Lower lobe of right lung (tissue), 2 donors: ENCODE data around the gene C14orf180. TPM values are rescaled to one million over a fixed set of nuclear protein-coding genes. Genes with fewer than 3 reads are reported as not detected.

ENCODE experiments used
- ATAC-seq, 2 donors: fragments of 200-7000 bp; cut with Tn5 transposase; one replicate each; pipeline ENCODE4 v1.9.1; 2020 to 2022; ENCODE audit warnings: mild to moderate bottlenecking in 2 of 2, moderate library complexity in 2 of 2
- DNase-seq: peaks from one replicate; pipeline ENCODE4 v3.0.0-alpha.2; 2020
- H3K27ac ChIP-seq: fragments of 200-600 bp; one replicate; pipeline ENCODE4 v1.8.0; 2022
- H3K27me3 ChIP-seq: fragments of 200-600 bp; one replicate; pipeline ENCODE4 v1.8.0; 2022; ENCODE audit warnings: low read depth
- H3K36me3 ChIP-seq: fragments of 200-600 bp; one replicate; pipeline ENCODE4 v1.8.0; 2022; ENCODE audit warnings: mild to moderate bottlenecking
- H3K4me1 ChIP-seq: fragments of 200-600 bp; one replicate; pipeline ENCODE4 v1.8.0; 2022
- H3K4me3 ChIP-seq: fragments of 200-600 bp; one replicate; pipeline ENCODE4 v1.8.0; 2022; ENCODE audit warnings: mild to moderate bottlenecking
- H3K9me3 ChIP-seq: fragments of 200-600 bp; one replicate; pipeline ENCODE4 v1.8.0; 2022
- intact Hi-C: fragments of 100-400 bp; cut with DNase I; formaldehyde crosslinking; loops from one replicate; pipeline ENCODE4 v1.11.0; 2022
- total RNA-seq: library from RNA; stranded (reverse); fragmentation: NEBNext Ultra II Directional; extraction: Animal tissue kit (Norgen Biotek cat#: 25700); gene quantifications from one replicate; pipeline ENCODE4 v1.2.1, GENCODE V29; 2021
- TF ChIP-seq, protein P1 (sequence below): fragments of 200-600 bp; IDR thresholded peaks from one replicate; pipeline ENCODE4 v1.8.0; 2022; ENCODE audit warnings: antibody characterized with exemption, mild to moderate bottlenecking
- donor health status: DM: no; HTN: yes; CAD: no; lungs with severe emphysema.

C14orf180 gene
- total RNA-seq, 1 donor from 2014 or later = 0.18 TPM

DNA sequence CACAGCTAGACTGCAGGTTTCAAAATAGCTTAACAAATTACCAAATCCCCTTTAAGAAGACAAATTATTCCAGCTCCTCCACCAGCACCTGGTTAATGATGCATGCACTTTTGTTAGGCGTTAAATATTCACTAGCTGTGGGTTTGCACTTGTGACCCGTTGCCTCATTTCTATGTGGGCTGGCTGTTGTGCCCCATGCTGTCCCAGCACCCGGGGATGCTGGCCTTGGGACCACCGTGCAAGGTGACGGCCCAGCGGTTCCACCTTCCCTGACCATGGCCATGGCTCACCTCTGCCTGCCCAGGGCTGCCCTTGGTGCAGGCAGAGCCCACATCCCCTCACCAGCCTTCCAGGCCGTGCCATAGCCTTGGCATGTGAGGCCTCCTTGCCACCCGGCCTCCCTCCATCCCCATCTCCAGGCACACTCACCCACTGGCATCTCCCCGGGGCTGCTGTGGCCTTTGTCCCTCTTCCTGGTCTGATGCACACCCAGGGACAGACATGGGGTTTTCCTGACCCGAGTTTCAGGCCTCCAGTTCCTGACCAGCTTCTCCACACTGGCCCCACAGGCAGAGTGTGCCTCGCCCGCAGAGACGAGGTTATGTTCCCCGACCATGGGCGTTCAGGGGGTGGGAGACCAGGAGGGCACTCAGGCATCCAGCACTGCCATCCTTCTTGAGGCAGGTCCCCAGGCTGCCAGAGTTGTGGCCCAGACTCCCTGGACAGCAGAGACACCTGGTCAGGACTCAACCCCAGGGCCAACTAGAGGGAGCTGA, 20.3 kb upstream of the C14orf180 start:
- TF ChIP-seq, protein P1, sequence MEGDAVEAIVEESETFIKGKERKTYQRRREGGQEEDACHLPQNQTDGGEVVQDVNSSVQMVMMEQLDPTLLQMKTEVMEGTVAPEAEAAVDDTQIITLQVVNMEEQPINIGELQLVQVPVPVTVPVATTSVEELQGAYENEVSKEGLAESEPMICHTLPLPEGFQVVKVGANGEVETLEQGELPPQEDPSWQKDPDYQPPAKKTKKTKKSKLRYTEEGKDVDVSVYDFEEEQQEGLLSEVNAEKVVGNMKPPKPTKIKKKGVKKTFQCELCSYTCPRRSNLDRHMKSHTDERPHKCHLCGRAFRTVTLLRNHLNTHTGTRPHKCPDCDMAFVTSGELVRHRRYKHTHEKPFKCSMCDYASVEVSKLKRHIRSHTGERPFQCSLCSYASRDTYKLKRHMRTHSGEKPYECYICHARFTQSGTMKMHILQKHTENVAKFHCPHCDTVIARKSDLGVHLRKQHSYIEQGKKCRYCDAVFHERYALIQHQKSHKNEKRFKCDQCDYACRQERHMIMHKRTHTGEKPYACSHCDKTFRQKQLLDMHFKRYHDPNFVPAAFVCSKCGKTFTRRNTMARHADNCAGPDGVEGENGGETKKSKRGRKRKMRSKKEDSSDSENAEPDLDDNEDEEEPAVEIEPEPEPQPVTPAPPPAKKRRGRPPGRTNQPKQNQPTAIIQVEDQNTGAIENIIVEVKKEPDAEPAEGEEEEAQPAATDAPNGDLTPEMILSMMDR = no peak
- H3K4me3 ChIP-seq = no peak overlapping the region
- no peak for ATAC-seq
- peaks cover 8% of the 10 kb centered on the region for H3K4me1 ChIP-seq
- H3K9me3 ChIP-seq = no peaks in the 10 kb centered on the region
- no peaks in the 10 kb centered on the region for H3K36me3 ChIP-seq
- H3K27ac ChIP-seq = no peak overlapping the region
- DNase-seq = peak; percentile 32
- intact Hi-C loops = no loop called here
- H3K27me3 ChIP-seq = peaks cover 23% of the 10 kb centered on the region

DNA sequence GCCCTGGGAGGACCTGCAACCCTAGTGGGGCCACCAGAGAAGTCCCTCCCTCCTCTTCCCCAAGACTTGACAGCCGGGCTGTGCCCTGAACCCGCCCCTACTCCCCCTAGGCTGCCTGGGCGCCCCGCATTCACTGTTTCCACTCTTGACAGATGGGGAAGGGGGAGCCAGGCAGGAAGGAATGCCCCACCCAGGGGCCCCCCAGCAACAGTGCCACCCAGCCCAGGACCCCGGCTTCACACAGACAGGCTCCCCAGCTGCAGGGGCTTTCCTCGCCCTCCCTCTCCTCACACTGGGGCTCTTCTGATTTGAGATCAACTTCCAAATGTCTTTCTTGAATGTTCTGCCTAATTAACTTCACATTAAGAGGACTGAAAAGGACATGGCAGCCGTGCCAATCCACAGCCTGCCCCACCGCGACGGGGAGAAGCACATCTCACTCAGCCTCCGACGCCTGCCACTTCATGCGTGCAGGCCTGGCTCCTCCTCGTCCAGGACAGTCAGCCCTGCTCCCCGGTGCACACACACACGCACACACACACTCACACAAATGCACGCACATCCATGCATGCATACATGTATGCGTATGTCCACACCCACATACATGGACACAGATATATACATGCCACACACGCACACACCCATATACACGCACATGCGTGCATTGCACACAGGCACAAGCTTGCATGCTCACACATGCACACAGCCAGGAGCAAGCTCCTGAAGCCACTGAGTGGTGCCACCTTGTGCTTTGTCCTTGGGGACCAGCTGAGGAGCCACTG, 19.6 kb upstream of the C14orf180 start:
- intact Hi-C loops = no loop called here
- ATAC-seq (no peak), DNase-seq (no peak)
- no peaks in the 10 kb centered on the region for H3K36me3 ChIP-seq
- TF ChIP-seq, protein P1 = no peak
- no peaks in the 10 kb centered on the region for H3K9me3 ChIP-seq
- H3K4me1 ChIP-seq = peaks cover 12% of the 10 kb centered on the region
- H3K27me3 ChIP-seq = peaks cover 24% of the 10 kb centered on the region
- no peak overlapping the region for H3K27ac ChIP-seq
- no peak overlapping the region for H3K4me3 ChIP-seq

DNA sequence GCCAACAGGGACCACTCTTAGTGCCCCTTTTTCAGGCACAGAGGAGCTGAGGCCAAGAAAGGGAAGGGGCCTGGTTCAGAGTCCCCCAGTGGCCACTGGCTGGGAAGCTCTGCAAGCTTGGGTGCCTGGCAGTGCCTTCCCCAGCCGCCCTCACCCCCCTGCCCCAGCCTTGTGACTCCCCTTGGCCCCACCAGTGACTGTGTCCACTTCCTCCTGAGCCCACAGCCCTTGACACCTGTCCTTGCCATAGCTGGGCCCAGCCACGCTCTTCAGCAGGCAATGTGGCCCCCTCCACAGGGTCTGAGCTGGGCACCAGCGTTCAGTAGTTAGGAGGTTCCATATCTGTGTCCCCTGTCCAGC, 19.0 kb upstream of the C14orf180 start:
- peaks cover 25% of the 10 kb centered on the region for H3K27me3 ChIP-seq
- no peaks in the 10 kb centered on the region for H3K9me3 ChIP-seq
- DNase-seq = no peak
- H3K4me3 ChIP-seq = no peak overlapping the region
- no peak for ATAC-seq
- TF ChIP-seq, protein P1 = no peak
- intact Hi-C loops = no loop called here
- peaks cover 12% of the 10 kb centered on the region for H3K4me1 ChIP-seq
- H3K36me3 ChIP-seq = no peaks in the 10 kb centered on the region
- no peak overlapping the region for H3K27ac ChIP-seq

DNA sequence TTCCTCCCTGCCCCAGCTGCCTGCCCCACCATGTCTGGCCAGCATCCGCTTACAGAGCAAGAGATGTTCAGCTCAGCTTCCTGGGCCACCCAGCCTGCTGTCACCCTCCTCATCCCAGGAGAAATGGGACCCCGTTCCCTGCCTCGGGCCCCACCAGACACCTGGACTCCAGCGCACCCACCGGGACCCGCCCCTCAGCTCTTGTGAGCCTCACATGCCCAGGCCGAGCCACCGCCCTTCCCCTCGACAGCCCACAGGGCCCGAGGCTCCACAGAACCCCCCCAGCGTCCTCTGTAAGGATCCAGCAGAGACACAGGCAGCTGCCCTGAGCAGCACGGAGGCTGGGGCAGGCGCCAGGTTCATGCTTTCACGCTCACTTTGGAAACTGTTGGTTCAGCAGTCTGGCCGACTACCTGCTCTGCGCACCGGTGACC, 18.4 kb upstream of the C14orf180 start:
- no peaks in the 10 kb centered on the region for H3K9me3 ChIP-seq
- TF ChIP-seq, protein P1 = no peak
- intact Hi-C loops = no loop called here
- ATAC-seq = no peak
- no peak overlapping the region for H3K4me3 ChIP-seq
- H3K27me3 ChIP-seq = peaks cover 28% of the 10 kb centered on the region
- DNase-seq = no peak
- no peaks in the 10 kb centered on the region for H3K36me3 ChIP-seq
- peaks cover 12% of the 10 kb centered on the region for H3K4me1 ChIP-seq
- H3K27ac ChIP-seq = no peak overlapping the region

DNA sequence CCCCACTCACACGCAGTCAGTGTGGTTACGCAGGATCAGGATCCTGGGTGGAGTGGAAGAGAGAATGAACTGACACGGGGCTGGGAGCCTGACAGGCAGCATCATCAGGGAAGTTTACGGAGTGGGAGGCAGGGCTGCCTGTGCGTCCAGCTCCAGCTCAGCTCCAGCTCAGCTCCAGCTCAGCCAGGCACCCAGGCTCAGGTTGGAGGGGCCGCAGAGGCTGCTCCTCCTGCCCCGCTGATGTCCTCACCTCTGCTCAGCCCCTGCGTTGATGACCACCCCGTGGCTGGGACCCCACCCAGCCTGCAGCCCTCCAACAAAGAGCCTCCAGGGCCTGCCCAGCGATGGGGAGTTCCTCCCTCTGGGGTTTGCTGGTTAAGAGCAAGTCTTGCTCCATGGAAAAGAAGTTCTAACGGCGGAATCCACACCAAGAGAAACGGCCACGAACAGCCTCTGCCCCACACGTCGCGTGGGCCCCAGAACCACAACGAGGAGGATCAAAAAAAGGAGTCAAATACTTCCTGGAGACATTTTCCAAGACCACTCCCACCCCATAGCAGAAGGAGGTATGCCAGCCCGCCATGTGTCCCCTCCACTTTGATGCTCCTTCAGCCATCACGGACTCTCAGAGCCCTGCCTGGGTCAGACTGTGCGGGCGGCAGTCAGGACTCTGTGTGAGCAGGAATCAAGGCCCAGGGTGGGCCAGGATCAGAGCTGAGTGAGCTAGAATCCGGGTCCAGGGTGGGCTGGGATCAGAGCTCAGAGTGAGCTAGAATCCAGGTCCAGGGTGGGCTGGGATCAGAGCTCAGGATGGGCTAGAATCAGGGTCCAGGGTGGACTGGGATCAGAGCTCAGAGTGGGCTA, 17.7 kb upstream of the C14orf180 start:
- no peak for DNase-seq
- TF ChIP-seq, protein P1 = no peak
- no peaks in the 10 kb centered on the region for H3K36me3 ChIP-seq
- H3K4me1 ChIP-seq = peaks cover 12% of the 10 kb centered on the region
- intact Hi-C loops = no loop called here
- no peak overlapping the region for H3K27ac ChIP-seq
- ATAC-seq = no peak
- no peaks in the 10 kb centered on the region for H3K9me3 ChIP-seq
- H3K4me3 ChIP-seq = no peak overlapping the region
- H3K27me3 ChIP-seq = peaks cover 35% of the 10 kb centered on the region
